WTC11 (cell line): Measurements from ENCODE around the gene ANP32E. TPM values are rescaled to one million over a fixed set of nuclear protein-coding genes. Genes with fewer than 3 reads are reported as not detected.
A peak's percentile ranks its signal among the peaks of the same experiment; 100 is the strongest.
"Not testable (repeated sequence)": the region's sequence is repeated elsewhere in the genome, so short reads cannot be mapped to it uniquely, and the experiment has no call there.

Experiments used
- ATAC-seq: fragments of 200-7000 bp; cut with Tn5 transposase; 2 replicates; pipeline ENCODE4 v1.10.0; 2021; ENCODE audit warnings: mild to moderate bottlenecking, moderate library complexity
- CTCF ChIA-PET: fragments of 300-600 bp; sonication (Branson Sonifier 250); formaldehyde crosslinking; loops from one replicate; lab custom pipeline; 2021; ENCODE audit warnings: antibody characterized with exemption; lab: Charles Lee
- POLR2A ChIA-PET: fragments of 350-600 bp; sonication (Branson Sonifier 250); formaldehyde crosslinking; loops from one replicate; lab custom pipeline; 2021; ENCODE audit warnings: antibody characterized with exemption; lab: Charles Lee
- DNase-seq: peaks from one replicate; pipeline ENCODE4 v3.0.0; 2021; ENCODE audit warnings: low spot score
- H3K27ac Mint-ChIP-seq: 2 replicates; pipeline ENCODE4 v1.8.0; 2021; ENCODE audit warnings: mixed read lengths
- H3K27me3 Mint-ChIP-seq: 2 replicates; pipeline ENCODE4 v1.8.0; 2021; ENCODE audit warnings: low read depth, mild to moderate bottlenecking, moderate library complexity, mixed read lengths
- H3K36me3 Mint-ChIP-seq: 2 replicates; pipeline ENCODE4 v1.8.0; 2021; ENCODE audit warnings: mixed read lengths
- H3K4me1 Mint-ChIP-seq: 2 replicates; pipeline ENCODE4 v1.8.0; 2022; ENCODE audit warnings: mixed read lengths
- H3K4me3 Mint-ChIP-seq: 2 replicates; pipeline ENCODE4 v1.8.0; 2021; ENCODE audit warnings: mild to moderate bottlenecking, moderate library complexity, mixed read lengths
- H3K9me3 Mint-ChIP-seq: 2 replicates; pipeline ENCODE4 v1.8.0; 2021; ENCODE audit warnings: mixed read lengths
- ARID4B ChIP-seq: sonication (generic); formaldehyde crosslinking; IDR thresholded peaks from 2 replicates; pipeline ENCODE4 v1.8.0; 2023; ENCODE audit warnings: missing genetic modification reagents, mild to moderate bottlenecking, borderline replicate concordance
- CTCF ChIP-seq: fragments of 200-600 bp; IDR thresholded peaks from 2 replicates; pipeline ENCODE4 v1.8.0; 2022; ENCODE audit warnings: antibody characterized with exemption
- E2F1 ChIP-seq: sonication (generic); formaldehyde crosslinking; IDR thresholded peaks from 2 replicates; pipeline ENCODE4 v1.8.0; 2022; ENCODE audit warnings: mild to moderate bottlenecking, missing genetic modification reagents
- E2F4 ChIP-seq: sonication (generic); formaldehyde crosslinking; IDR thresholded peaks from 2 replicates; pipeline ENCODE4 v1.8.1; 2022; ENCODE audit warnings: low read depth, mild to moderate bottlenecking, moderate library complexity, missing genetic modification reagents, borderline replicate concordance
- GABPB1 ChIP-seq: sonication (generic); formaldehyde crosslinking; IDR thresholded peaks from 2 replicates; pipeline ENCODE4 v1.8.1; 2023; ENCODE audit warnings: mild to moderate bottlenecking, missing genetic modification reagents
- HMGXB4 ChIP-seq: sonication (generic); formaldehyde crosslinking; IDR thresholded peaks from 2 replicates; pipeline ENCODE4 v1.8.1; 2023; ENCODE audit warnings: mild to moderate bottlenecking, moderate library complexity, missing genetic modification reagents
- IRF2 ChIP-seq: sonication (generic); formaldehyde crosslinking; IDR thresholded peaks from 2 replicates; pipeline ENCODE4 v1.8.0; 2022; ENCODE audit warnings: low read depth, missing genetic modification reagents, borderline replicate concordance
- NR1H2 ChIP-seq: sonication (generic); formaldehyde crosslinking; IDR thresholded peaks from 2 replicates; pipeline ENCODE4 v1.9.0; 2021; ENCODE audit warnings: mild to moderate bottlenecking, moderate library complexity, missing genetic modification reagents
- NR2C2 ChIP-seq: sonication (generic); formaldehyde crosslinking; IDR thresholded peaks from 2 replicates; pipeline ENCODE4 v1.8.0; 2022; ENCODE audit warnings: mild to moderate bottlenecking, missing genetic modification reagents
- RORB ChIP-seq: fragments of 250-450 bp; sonication (Bioruptor Pico); IDR thresholded peaks from 2 replicates; pipeline ENCODE4 v1.9.0; 2021; ENCODE audit warnings: mild to moderate bottlenecking
- SOX15 ChIP-seq: fragments of 250-450 bp; sonication (Bioruptor Pico); IDR thresholded peaks from 2 replicates; pipeline ENCODE4 v1.9.0; 2021; ENCODE audit warnings: mild to moderate bottlenecking
- ZNF121 ChIP-seq: sonication (generic); formaldehyde crosslinking; IDR thresholded peaks from 2 replicates; pipeline ENCODE4 v1.8.0; 2023; ENCODE audit warnings: missing genetic modification reagents
- ZNF219 ChIP-seq: sonication (generic); formaldehyde crosslinking; IDR thresholded peaks from 2 replicates; pipeline ENCODE4 v1.8.0; 2023; ENCODE audit warnings: missing genetic modification reagents, mild to moderate bottlenecking, borderline replicate concordance
- ZNF232 ChIP-seq: sonication (generic); formaldehyde crosslinking; IDR thresholded peaks from 2 replicates; pipeline ENCODE4 v1.8.0; 2022; ENCODE audit warnings: mild to moderate bottlenecking, missing genetic modification reagents
- ZNF263 ChIP-seq: sonication (generic); formaldehyde crosslinking; IDR thresholded peaks from 2 replicates; pipeline ENCODE4 v1.8.1; 2022; ENCODE audit warnings: low read depth, mild to moderate bottlenecking, moderate library complexity, missing genetic modification reagents
- ZNF423 ChIP-seq: fragments of 250-450 bp; sonication (Bioruptor Pico); IDR thresholded peaks from 2 replicates; pipeline ENCODE4 v2.1.2; 2022; ENCODE audit warnings: mild to moderate bottlenecking, moderate library complexity
- ZNF671 ChIP-seq: fragments of 250-450 bp; sonication (Bioruptor Pico); IDR thresholded peaks from 2 replicates; pipeline ENCODE4 v1.8.0; 2021; ENCODE audit warnings: mild to moderate bottlenecking
- total RNA-seq: library from RNA; stranded (reverse); gene quantifications from 3 replicates; pipeline ENCODE4 v1.2.3, GENCODE V29; 2021
- TF ChIP-seq, protein P1 (sequence below): sonication (generic); formaldehyde crosslinking; IDR thresholded peaks from 2 replicates; pipeline ENCODE4 v1.8.0; 2022; ENCODE audit warnings: mild to moderate bottlenecking, missing genetic modification reagents

Gene ANP32E
- total RNA-seq, 1 experiment from 2014 or later = 119 TPM

DNA sequence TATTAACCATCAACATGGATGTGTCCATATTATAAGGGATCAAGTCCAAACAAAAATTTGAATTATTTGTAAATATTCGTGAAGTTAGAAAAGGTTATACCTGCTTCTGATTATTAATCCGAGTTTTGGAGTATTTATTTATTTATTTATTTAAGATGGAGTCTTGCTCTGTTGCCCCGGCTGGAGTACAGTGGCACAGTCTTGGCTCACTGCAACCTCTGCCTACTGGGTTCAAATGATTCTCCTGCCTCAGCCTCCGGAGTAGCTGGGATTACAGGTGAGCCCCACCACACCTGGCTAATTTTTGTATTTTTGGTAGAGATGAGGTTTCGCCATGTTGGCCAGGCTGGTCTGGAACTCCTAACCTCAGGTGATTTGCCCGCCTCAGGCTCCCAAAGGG lies 20.1 kb downstream of the ANP32E start:
- DNase-seq, H3K4me3 Mint-ChIP-seq, H3K9me3 Mint-ChIP-seq, H3K4me1 Mint-ChIP-seq, H3K27ac Mint-ChIP-seq, CTCF ChIA-PET, ATAC-seq, H3K27me3 Mint-ChIP-seq: not testable (repeated sequence)
- H3K36me3 Mint-ChIP-seq = peaks cover 15% of the 10 kb centered on the region
- POLR2A ChIA-PET = interaction anchor here (0.7 kb wide), 1 partner anchor 346 kb away, joined by 3 read pairs; no protein-coding TSS in a partner anchor
- peak; percentile 68; the same call in 1 of the 2 replicates for TF ChIP-seq ZNF121 (CRISPR knock-in tag)

- not testable (repeated sequence) for H3K27me3 Mint-ChIP-seq, DNase-seq, H3K36me3 Mint-ChIP-seq, H3K4me1 Mint-ChIP-seq, ATAC-seq, H3K9me3 Mint-ChIP-seq
- H3K27ac Mint-ChIP-seq = peak overlapping the region; percentile 98
- peak overlapping the region; percentile 77 for H3K4me3 Mint-ChIP-seq
- POLR2A ChIA-PET = interaction anchor here (0.6 to 0.7 kb wide), 2 partner anchors 10 to 151 kb away, joined by 6 to 7 read pairs; no protein-coding TSS in a partner anchor
- CTCF ChIA-PET = interaction anchor here (1.3 to 1.9 kb wide), 2 partner anchors 27 to 823 kb away, joined by 3 to 14 read pairs; no protein-coding TSS in a partner anchor
Measured at GRCh38 chr1:150214099-150214756, 21.7 kb downstream of the ANP32E start.

DNA sequence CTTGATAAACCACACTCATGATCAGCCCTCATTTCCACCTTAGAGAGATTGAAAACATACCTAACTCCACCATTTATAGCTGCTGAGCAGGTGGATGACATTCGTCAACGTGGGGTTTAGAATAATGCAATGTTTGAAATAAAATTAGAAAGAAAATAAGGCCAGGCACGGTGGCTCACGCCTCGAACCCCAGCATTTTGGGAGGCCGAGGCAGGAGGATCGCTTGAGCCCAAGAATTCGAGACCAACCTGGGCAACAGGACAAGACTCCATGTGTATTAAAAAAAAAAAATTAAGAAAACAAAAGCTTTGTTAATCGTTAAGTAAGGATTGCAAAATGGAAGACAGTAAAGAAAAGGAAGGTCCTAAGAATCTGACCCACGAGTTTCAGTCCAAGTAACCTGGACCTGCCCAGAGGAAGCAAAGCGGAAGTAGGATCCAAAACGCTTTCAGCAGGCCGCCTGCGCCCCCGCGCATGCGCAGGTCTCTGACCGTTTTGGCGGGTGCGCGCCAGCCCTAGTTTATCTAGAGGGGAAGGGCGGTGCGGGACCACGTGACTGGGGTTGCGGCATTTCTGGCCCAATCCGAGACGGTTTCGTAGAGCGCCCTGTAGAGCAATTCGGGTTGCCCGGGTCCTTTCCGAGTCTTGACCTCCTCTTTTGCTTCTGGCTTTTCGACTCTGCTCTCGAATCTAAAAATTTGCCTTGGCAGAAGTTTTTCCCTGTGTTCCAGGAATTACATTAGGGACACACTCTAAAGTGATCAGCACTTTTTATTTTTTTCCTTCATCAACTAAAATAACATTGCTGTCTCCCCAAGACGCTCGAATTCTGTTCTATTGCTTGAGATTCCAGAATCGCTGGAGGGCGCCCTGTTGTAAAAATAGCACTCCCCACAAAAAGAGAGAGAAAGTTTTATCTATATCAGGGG lies 22.5 kb downstream of the ANP32E start:
- no peaks in the 10 kb centered on the region; the same call in 1 of the 2 replicates for H3K27me3 Mint-ChIP-seq
- H3K4me3 Mint-ChIP-seq = peak overlapping the region; percentile 77
- peaks cover 6% of the 10 kb centered on the region for H3K4me1 Mint-ChIP-seq
- CTCF ChIA-PET = interaction anchor here (1.9 kb wide), 1 partner anchor 26 kb away, joined by 14 read pairs; no protein-coding TSS in a partner anchor
- peak overlapping the region; percentile 98 for H3K27ac Mint-ChIP-seq
- POLR2A ChIA-PET = interaction anchor here (0.6 kb wide), 1 partner anchor 10 kb away, joined by 7 read pairs; no protein-coding TSS in a partner anchor
- H3K36me3 Mint-ChIP-seq = no peaks in the 10 kb centered on the region
- ATAC-seq (peak; percentile 99), DNase-seq (peak; percentile 93)
- no peaks in the 10 kb centered on the region for H3K9me3 Mint-ChIP-seq
- TF ChIP-seq E2F4 (CRISPR knock-in tag) (no peak), CTCF (no peak), ZNF232 (CRISPR knock-in tag) (no peak), IRF2 (no peak), ZNF423 (no peak), ZNF219 (CRISPR knock-in tag) (no peak), ZNF263 (CRISPR knock-in tag) (no peak), NR2C2 (CRISPR knock-in tag) (no peak), ZNF671 (CRISPR knock-in tag) (no peak), GABPB1 (CRISPR knock-in tag) (no peak), E2F1 (CRISPR knock-in tag) (no peak), RORB (CRISPR knock-in tag) (no peak), SOX15 (no peak), ARID4B (CRISPR knock-in tag) (no peak), NR1H2 (CRISPR knock-in tag) (no peak), HMGXB4 (CRISPR knock-in tag) (no peak)
- TF ChIP-seq, protein P1, sequence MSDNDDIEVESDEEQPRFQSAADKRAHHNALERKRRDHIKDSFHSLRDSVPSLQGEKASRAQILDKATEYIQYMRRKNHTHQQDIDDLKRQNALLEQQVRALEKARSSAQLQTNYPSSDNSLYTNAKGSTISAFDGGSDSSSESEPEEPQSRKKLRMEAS (CRISPR knock-in tag) = peak; percentile 59; the same call in 1 of the 2 replicates
